Measurements from ENCODE around the gene IL4.

The IL4 gene

DNA sequence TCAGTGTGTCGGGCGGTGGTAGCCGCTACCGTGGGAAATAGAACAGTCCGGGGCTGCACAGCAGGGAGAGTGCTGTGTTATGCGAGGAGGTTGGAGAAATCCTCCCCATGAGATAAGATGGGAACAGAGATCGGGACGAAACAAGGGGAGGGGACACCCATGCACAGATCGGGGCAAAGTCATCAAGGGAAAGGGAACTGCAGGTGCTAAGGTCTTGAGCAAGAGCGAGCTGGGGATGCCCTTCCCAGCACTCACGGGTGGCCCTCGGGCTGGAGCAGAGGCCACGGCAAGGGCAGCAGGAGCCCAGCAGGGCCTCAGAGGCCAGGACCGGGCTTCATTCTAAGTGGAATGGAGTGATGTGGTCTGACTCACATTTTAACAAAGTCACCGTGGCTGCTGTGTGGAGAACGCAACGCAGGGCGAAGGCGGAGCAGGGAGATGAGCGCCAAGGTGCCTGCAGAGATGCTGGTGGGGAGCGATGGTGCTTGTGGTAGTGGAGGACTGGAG, 8.2 kb upstream of the IL4 start:
- no peak for DNase-seq (ENCODE audit: low read depth, low spot score)
- H3K4me3 ChIP-seq (ENCODE audit: low read depth, low read length) = no peak overlapping the region
- ChIA-PET POLR2A (no interaction called here), CTCF (no interaction called here)
- no peak for TF ChIP-seq CTCF (IDR thresholded peaks at IDR 0.05; ENCODE audit: insufficient read depth, low read length, missing control alignments)

- no peak overlapping the region for H3K4me3 ChIP-seq (ENCODE audit: low read depth, low read length)
- DNase-seq (ENCODE audit: low read depth, low spot score) = no peak
- POLR2A ChIA-PET = no interaction called here
- TF ChIP-seq CTCF (IDR thresholded peaks at IDR 0.05; ENCODE audit: insufficient read depth, low read length, missing control alignments) = no peak
- CTCF ChIA-PET = interaction anchor here (1.0 kb wide), 1 partner anchor 154 kb away, joined by 3 read pairs; no protein-coding TSS in a partner anchor
These were observed 7.3 kb upstream of the IL4 start for GRCh38 chr5:132666310-132667123.

- TF ChIP-seq CTCF (IDR thresholded peaks at IDR 0.05; ENCODE audit: insufficient read depth, low read length, missing control alignments) = no peak
- ChIA-PET POLR2A (no interaction called here), CTCF (interaction anchor here (1.0 kb wide), 1 partner anchor 153 kb away, joined by 3 read pairs; no protein-coding TSS in a partner anchor)
- H3K4me3 ChIP-seq (ENCODE audit: low read depth, low read length) = no peak overlapping the region
- no peak for DNase-seq (ENCODE audit: low read depth, low spot score)
These were observed 6.5 kb upstream of the IL4 start for GRCh38 chr5:132667309-132667708.

DNA sequence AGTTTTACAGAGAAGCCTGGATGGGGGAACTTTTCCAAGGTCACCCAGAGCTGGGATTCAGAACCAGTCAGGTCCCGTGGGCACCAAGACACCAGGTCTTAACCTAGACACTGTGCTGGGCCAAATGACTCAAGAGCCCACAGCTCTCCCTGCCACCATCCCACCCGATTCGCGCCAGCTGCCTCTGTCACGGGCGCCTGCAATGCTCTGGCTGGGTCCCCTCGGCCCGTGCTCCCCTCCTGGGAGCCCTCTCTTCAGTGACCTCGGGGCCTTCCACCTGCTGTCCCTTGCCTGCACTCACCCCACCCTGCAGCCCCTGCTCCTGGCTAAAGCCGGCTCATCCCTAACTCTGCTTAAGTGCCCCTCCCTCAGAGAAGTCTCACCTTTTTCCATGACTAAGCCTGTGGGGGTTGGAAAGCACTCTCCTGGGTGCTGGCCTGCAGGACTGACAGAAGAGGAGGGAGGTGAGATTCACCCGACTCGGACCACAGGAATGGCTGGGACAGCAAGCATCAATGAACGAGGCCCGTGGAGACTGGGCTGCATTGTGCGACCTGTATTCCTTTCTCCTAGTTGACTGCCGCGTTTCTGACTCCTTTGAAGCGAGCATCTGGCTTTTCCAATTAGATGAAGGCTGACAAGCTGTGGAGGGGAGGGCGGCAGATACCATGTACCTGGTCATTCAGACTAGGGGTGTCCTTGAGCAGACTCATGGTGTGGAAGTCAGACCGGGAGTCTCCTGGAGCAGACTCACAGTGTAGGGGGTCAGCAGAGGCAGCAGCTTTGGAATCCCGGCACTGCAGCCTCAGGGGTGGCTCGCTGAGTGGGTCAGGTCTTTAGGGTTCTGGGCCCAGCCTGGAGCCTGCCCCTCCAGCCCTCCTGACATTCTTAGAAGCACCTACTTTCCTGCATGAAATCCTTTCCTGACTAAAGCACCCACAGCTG, 5.8 kb upstream of the IL4 start:
- H3K4me3 ChIP-seq (ENCODE audit: low read depth, low read length) = no peak overlapping the region
- TF ChIP-seq CTCF (IDR thresholded peaks at IDR 0.05; ENCODE audit: insufficient read depth, low read length, missing control alignments) = no peak
- no peak for DNase-seq (ENCODE audit: low read depth, low spot score)
- POLR2A ChIA-PET = no interaction called here
- CTCF ChIA-PET = interaction anchor here (1.0 kb wide), 1 partner anchor 153 kb away, joined by 3 read pairs; no protein-coding TSS in a partner anchor

- TF ChIP-seq CTCF (IDR thresholded peaks at IDR 0.05; ENCODE audit: insufficient read depth, low read length, missing control alignments) = no peak
These were observed 4.9 kb upstream of the IL4 start for GRCh38 chr5:132668706-132669454.

More at GRCh38 chr5:132668706-132669454, 4.9 kb upstream of the IL4 start:
- no peak overlapping the region for H3K4me3 ChIP-seq (ENCODE audit: low read depth, low read length)
- DNase-seq (ENCODE audit: low read depth, low spot score) = no peak
- ChIA-PET CTCF (no interaction called here), POLR2A (no interaction called here)
